Muscle of back (tissue), 11 donors: ENCODE measurements around the gene OR51G2. TPM values are rescaled to one million over a fixed set of nuclear protein-coding genes. Genes with fewer than 3 reads are reported as not detected.

Experiments used
- DNase-seq, 3 donors: peaks; one replicate each; pipeline versions ENCODE4 v3.0.0 to v3.0.0-alpha.2; 2013
- polyA plus RNA-seq, 10 donors: library from polyadenylated mRNA; unstranded; fragments of 120-200 nt; gene quantifications; one replicate each; pipeline ENCODE4 v1.2.1, GENCODE V29; 2013; ENCODE audit not compliant: insufficient read length in 10 of 10

Gene OR51G2
- polyA plus RNA-seq, 10 donors = not detected

GRCh38 chr11:4863876-4864275 is 55.3 kb downstream of the OR51G2 start:
- no peak for DNase-seq

Other genes with a start within 250 kb of the OR51G2 start
- gene OR51E2, start 221.5 kb downstream of the OR51G2 start, polyA plus RNA-seq = 1 to 10 TPM in 4 of 10 donors, under 1 TPM in 6; 0.50 to 1.9 (median 0.95) TPM
- not detected for gene MMP26, start 214.6 kb downstream of the OR51G2 start, polyA plus RNA-seq
- not detected for gene OR51F1, start 149.4 kb downstream of the OR51G2 start, polyA plus RNA-seq
- not detected for gene OR52R1, start 115.0 kb downstream of the OR51G2 start, polyA plus RNA-seq
- not detected for gene OR51F2, start 98.0 kb downstream of the OR51G2 start, polyA plus RNA-seq
- not detected for gene OR51S1, start 70.1 kb downstream of the OR51G2 start, polyA plus RNA-seq
- gene OR51T1, start 37.5 kb downstream of the OR51G2 start, polyA plus RNA-seq = not detected
- gene OR51A7, start 15.6 kb downstream of the OR51G2 start, polyA plus RNA-seq = not detected
- not detected for gene OR51G1, start 5.0 kb upstream of the OR51G2 start, polyA plus RNA-seq
- not detected for gene OR51A4, start 28.3 kb upstream of the OR51G2 start, polyA plus RNA-seq
- gene OR51A2, start 36.4 kb upstream of the OR51G2 start, polyA plus RNA-seq = not detected
- not detected for gene OR51L1, start 75.5 kb upstream of the OR51G2 start, polyA plus RNA-seq
- not detected for gene OR52J3, start 127.2 kb upstream of the OR51G2 start, polyA plus RNA-seq
- gene OR52E2, start 140.3 kb upstream of the OR51G2 start, polyA plus RNA-seq = not detected
- gene OR52E1, start 150.2 kb upstream of the OR51G2 start, polyA plus RNA-seq = not detected
- gene OR52A5, start 219.0 kb upstream of the OR51G2 start, polyA plus RNA-seq = not detected
- gene OR52A1, start 235.4 kb upstream of the OR51G2 start, polyA plus RNA-seq = under 1 TPM in 4 of 10 donors, not detected in 6; 0.03 to 0.05 (median 0.03) TPM